A673 (cell line): ENCODE measurements around the gene RETREG2. TPM values are rescaled to one million over a fixed set of nuclear protein-coding genes. Genes with fewer than 3 reads are reported as not detected.
A peak's percentile ranks its signal among the peaks of the same experiment; 100 is the strongest.

Experiments used
- BruUV-seq: library from RNA; stranded (reverse); fragments of 400-500 nt; replicated peaks from 2 replicates; lab custom pipeline; 2021; lab: Mats Ljungman, UMichigan
- CTCF ChIA-PET: fragments of 300-600 bp; sonication (Branson Sonifier 250); formaldehyde crosslinking; loops from one replicate; lab custom pipeline; 2022; ENCODE audit warnings: antibody characterized with exemption; lab: Charles Lee
- POLR2A ChIA-PET: fragments of 300-600 bp; sonication (Branson Sonifier 250); formaldehyde crosslinking; loops from one replicate; lab custom pipeline; 2022; ENCODE audit warnings: antibody characterized with exemption; ENCODE audit not compliant: low non-redundant PET; lab: Charles Lee
- DNase-seq: peaks from one replicate; pipeline ENCODE4 v3.0.0-alpha.2; 2015; ENCODE audit warnings: low spot score
- H3K27ac ChIP-seq: fragments of 200-600 bp; sonication (generic); 2 replicates; pipeline ENCODE4 v1.5.1; 2016; ENCODE audit warnings: mixed run types, low read depth, mild to moderate bottlenecking, mixed read lengths, antibody characterized with exemption, low read length; ENCODE audit not compliant: poor library complexity, severe bottlenecking
- H3K27me3 ChIP-seq: fragments of 200-600 bp; sonication (generic); replicated peaks from 2 replicates; pipeline ENCODE4 v1.6.1; 2017; ENCODE audit warnings: mixed run types, low read depth, mild to moderate bottlenecking, mixed read lengths, antibody characterized with exemption, low read length; ENCODE audit not compliant: insufficient read depth, poor library complexity
- H3K36me3 ChIP-seq: fragments of 200-600 bp; sonication (generic); 2 replicates; pipeline ENCODE4 v1.6.1; 2016; ENCODE audit warnings: mixed run types, mild to moderate bottlenecking, mixed read lengths, antibody characterized with exemption, low read length; ENCODE audit not compliant: insufficient read depth, poor library complexity, severe bottlenecking
- H3K4me1 ChIP-seq: fragments of 200-600 bp; sonication (generic); 2 replicates; pipeline ENCODE4 v1.6.1; 2017; ENCODE audit warnings: mixed run types, mild to moderate bottlenecking, mixed read lengths, antibody characterized with exemption, low read length; ENCODE audit not compliant: insufficient read depth, poor library complexity, severe bottlenecking
- H3K4me3 ChIP-seq: fragments of 200-600 bp; sonication (generic); 2 replicates; pipeline ENCODE4 v1.5.1; 2016; ENCODE audit warnings: low read depth, mixed run types, mild to moderate bottlenecking, mixed read lengths, low read length; ENCODE audit not compliant: poor library complexity, severe bottlenecking
- H3K9me3 ChIP-seq: fragments of 200-600 bp; sonication (generic); 2 replicates; pipeline ENCODE4 v1.6.1; 2016; ENCODE audit warnings: mixed run types, low read depth, mild to moderate bottlenecking, mixed read lengths, antibody characterized with exemption, low read length; ENCODE audit not compliant: poor library complexity, severe bottlenecking
- CTCF ChIP-seq: fragments of 300-800, 200-600 bp; sonication (generic); conservative IDR thresholded peaks from 2 replicates; pipeline ENCODE4 v1.5.1; 2017; ENCODE audit warnings: low read depth, mild to moderate bottlenecking, antibody characterized with exemption, low read length, moderate library complexity, mixed read lengths
- EZH2 ChIP-seq: fragments of 200-600 bp; sonication (generic); IDR thresholded peaks from 2 replicates; pipeline ENCODE4 v1.6.1; 2017; ENCODE audit warnings: borderline replicate concordance, low read depth, mild to moderate bottlenecking, mixed read lengths, antibody characterized with exemption, low read length; ENCODE audit not compliant: poor library complexity, severe bottlenecking
- intact Hi-C: fragments of 100-400 bp; cut with micrococcal nuclease; formaldehyde crosslinking; loops from one replicate; pipeline ENCODE4 v1.10.0; 2022; ENCODE audit not compliant: unreplicated experiment
- total RNA-seq: library from RNA; stranded (reverse); gene quantifications from 2 replicates; pipeline ENCODE4 v1.2.3, GENCODE V29; 2021

RETREG2 gene
- total RNA-seq, 1 experiment from 2014 or later = 59.0 TPM

- intact Hi-C loops = loop anchor here (5.0 kb wide), 1 partner anchor 41 kb away; the partner anchor contains the start of genes CNPPD1 and RETREG2
- ChIA-PET CTCF (interaction anchor here (0.6 to 1.0 kb wide), 3 partner anchors 30 to 77 kb away, joined by 4 to 9 read pairs (median 4); no protein-coding TSS in a partner anchor), POLR2A (no interaction called here)
- no peak for DNase-seq
- Histone ChIP-seq H3K4me3 (peak overlapping the region; percentile 66), H3K4me1 (peaks cover 23% of the 10 kb centered on the region), H3K27me3 (no peaks in the 10 kb centered on the region), H3K9me3 (no peaks in the 10 kb centered on the region), H3K27ac (peak overlapping the region; percentile 91), H3K36me3 (peaks cover 66% of the 10 kb centered on the region)
- TF ChIP-seq EZH2 = no peak
- no peak for TF ChIP-seq CTCF
- BruUV-seq = no TSS peak
Measured at GRCh38 chr2:219218217-219218731, 40.2 kb downstream of the RETREG2 start.

GRCh38 chr2:219218732-219219701 is 40.9 kb downstream of the RETREG2 start, which contains the start of gene ABCB6:
Gene ABCB6 (minus strand): TSS chr2:219218958. CDS start chr2:219218673, 285 bp downstream.
- DNase-seq = peak; percentile 99
- TSS peak; percentile 57 for BruUV-seq
- no peaks in the 10 kb centered on the region for H3K9me3 ChIP-seq
- H3K36me3 ChIP-seq = peaks cover 66% of the 10 kb centered on the region
- H3K27ac ChIP-seq = peak within 1 kb of the TSS; percentile 91
- H3K4me3 ChIP-seq = peak within 1 kb of the TSS; percentile 66
- TF ChIP-seq EZH2 = no peak
- TF ChIP-seq CTCF = no peak
- CTCF ChIA-PET = interaction anchor here (0.6 kb wide), 1 partner anchor 29 kb away, joined by 4 read pairs; no protein-coding TSS in a partner anchor
- H3K4me1 ChIP-seq = peaks cover 23% of the 10 kb centered on the region
- intact Hi-C loops = loop anchor here (5.0 kb wide), 1 partner anchor 42 kb away; the partner anchor contains the start of genes CNPPD1 and RETREG2
- POLR2A ChIA-PET = no interaction called here
- no peaks in the 10 kb centered on the region for H3K27me3 ChIP-seq

GRCh38 chr2:219219784-219220532 is 41.9 kb downstream of the RETREG2 start:
- TF ChIP-seq CTCF (no peak), EZH2 (no peak)
- Histone ChIP-seq H3K27ac (no peak overlapping the region), H3K9me3 (no peaks in the 10 kb centered on the region), H3K4me3 (no peak overlapping the region), H3K4me1 (peaks cover 23% of the 10 kb centered on the region), H3K36me3 (peaks cover 66% of the 10 kb centered on the region), H3K27me3 (no peaks in the 10 kb centered on the region)
- ChIA-PET POLR2A (no interaction called here), CTCF (no interaction called here)
- DNase-seq = no peak
- intact Hi-C loops = loop anchor here (5.0 kb wide), 1 partner anchor 43 kb away; the partner anchor contains the start of genes CNPPD1 and RETREG2
- no TSS peak for BruUV-seq
